HepG2 (cell line): Measurements from ENCODE around the gene BCAM. TPM values are rescaled to one million over a fixed set of nuclear protein-coding genes. Genes with fewer than 3 reads are reported as not detected.

Source experiments
- ATF2 ChIP-seq: sonication (generic); formaldehyde crosslinking; IDR thresholded peaks from 2 replicates; pipeline ENCODE4 v1.4.0; 2020; ENCODE audit warnings: missing genetic modification reagents
- HMGXB3 ChIP-seq: sonication (generic); formaldehyde crosslinking; IDR thresholded peaks from 2 replicates; pipeline ENCODE4 v1.4.0; 2020; ENCODE audit warnings: missing genetic modification reagents, borderline replicate concordance
- JDP2 ChIP-seq: sonication (generic); formaldehyde crosslinking; IDR thresholded peaks from 2 replicates; pipeline ENCODE4 v1.8.1; 2022; ENCODE audit warnings: missing genetic modification reagents, borderline replicate concordance
- JUNB ChIP-seq: sonication (generic); formaldehyde crosslinking; IDR thresholded peaks from 2 replicates; pipeline ENCODE4 v1.8.0; 2022; ENCODE audit warnings: missing genetic modification reagents, mild to moderate bottlenecking, borderline replicate concordance
- MAX ChIP-seq: IDR thresholded peaks from 2 replicates; pipeline ENCODE4 v1.6.1; 2012; ENCODE audit warnings: inconsistent platforms
- MYPOP ChIP-seq: sonication (generic); formaldehyde crosslinking; IDR thresholded peaks from 2 replicates; pipeline ENCODE4 v1.8.1; 2023; ENCODE audit warnings: mild to moderate bottlenecking, moderate library complexity, missing genetic modification reagents
- NRL ChIP-seq: sonication (generic); formaldehyde crosslinking; IDR thresholded peaks from 2 replicates; pipeline ENCODE4 v1.5.0; 2020; ENCODE audit warnings: missing genetic modification reagents, mild to moderate bottlenecking, moderate library complexity, borderline replicate concordance
- SKIL ChIP-seq: sonication (generic); formaldehyde crosslinking; IDR thresholded peaks from 2 replicates; pipeline ENCODE4 v1.8.0; 2022; ENCODE audit warnings: missing genetic modification reagents, mild to moderate bottlenecking, moderate library complexity, borderline replicate concordance
- TIGD3 ChIP-seq: sonication (generic); formaldehyde crosslinking; IDR thresholded peaks from 2 replicates; pipeline ENCODE4 v1.5.1; 2020; ENCODE audit warnings: mild to moderate bottlenecking, missing genetic modification reagents, borderline replicate concordance
- ZNF317 ChIP-seq: sonication (generic); formaldehyde crosslinking; IDR thresholded peaks from 2 replicates; pipeline ENCODE4 v1.5.0; 2020; ENCODE audit warnings: mild to moderate bottlenecking, missing genetic modification reagents
- ZNF337 ChIP-seq: sonication (generic); formaldehyde crosslinking; IDR thresholded peaks from 2 replicates; pipeline ENCODE4 v1.5.1; 2020; ENCODE audit warnings: missing genetic modification reagents, low read depth, mild to moderate bottlenecking, borderline replicate concordance
- ZNF629 ChIP-seq: sonication (generic); formaldehyde crosslinking; conservative IDR thresholded peaks from 2 replicates; pipeline ENCODE4 v1.5.0; 2020; ENCODE audit warnings: missing genetic modification reagents
- ZNF691 ChIP-seq: sonication (generic); formaldehyde crosslinking; IDR thresholded peaks from 2 replicates; pipeline ENCODE4 v1.4.0; 2020; ENCODE audit warnings: missing genetic modification reagents, low read depth, mild to moderate bottlenecking, borderline replicate concordance
- ZSCAN20 ChIP-seq: sonication (generic); formaldehyde crosslinking; IDR thresholded peaks from 2 replicates; pipeline ENCODE4 v1.4.0; 2020; ENCODE audit warnings: missing genetic modification reagents, mild to moderate bottlenecking, borderline replicate concordance
- polyA plus RNA-seq, 8 experiments: library from polyadenylated mRNA; depleted of rRNA in 3 of 8; stranded (reverse) in 7 of 8; unstranded in 1 of 8; fragments of >200 nt; fragmentation: Illumina TruSeq in 4 of 8; extraction: Trizol in 4 of 8; gene quantifications; 2 replicates each; pipeline versions ENCODE4 v1.2.1 to v1.2.3, GENCODE V29; 2011 to 2016; ENCODE audit warnings: low read depth in 4 of 8, missing spikeins in 1 of 8, mixed read lengths in 1 of 8; ENCODE audit not compliant: insufficient read depth in 1 of 8
- total RNA-seq, 5 experiments: library from RNA; depleted of rRNA; stranded (reverse); fragments of >200 nt; fragmentation: Illumina TruSeq; extraction: Trizol; gene quantifications; 2 replicates each; pipeline ENCODE4 v1.2.3, GENCODE V29; 2016; ENCODE audit warnings: low read depth in 1 of 5

Gene BCAM
- total and polyA plus RNA-seq, 2 of the 13 experiments (the other 11 are each of a cell fraction or from before 2014, with no cell fraction given) = 51.2 to 62.7 TPM

- TF ChIP-seq TIGD3 = no peak
- no peak for TF ChIP-seq ZSCAN20 (CRISPR knock-in tag)
- peak; percentile 43; the same call in 1 of the 2 replicates for TF ChIP-seq SKIL (CRISPR knock-in tag)
- no peak for TF ChIP-seq HMGXB3 (CRISPR knock-in tag)
- no peak for TF ChIP-seq JDP2 (CRISPR knock-in tag)
- peak; percentile 42; the same call in 1 of the 2 replicates for TF ChIP-seq NRL (CRISPR knock-in tag)
- TF ChIP-seq MAX = peak; percentile 63
- TF ChIP-seq ZNF629 (CRISPR knock-in tag) = no peak
- no peak for TF ChIP-seq JUNB (CRISPR knock-in tag)
- no peak for TF ChIP-seq ATF2 (CRISPR knock-in tag)
- TF ChIP-seq ZNF317 (CRISPR knock-in tag) = no peak
- TF ChIP-seq MYPOP (CRISPR knock-in tag) = no peak
- TF ChIP-seq ZNF691 (CRISPR knock-in tag) = no peak
- no peak for TF ChIP-seq ZNF337 (CRISPR knock-in tag)
Observed at GRCh38 chr19:44812142-44812718, 3.3 kb downstream of the BCAM start (continued).
